NCI-H1105 (cell line): ENCODE data around the gene DNAJC22.
"Not testable (repeated sequence)": the region's sequence is repeated elsewhere in the genome, so short reads cannot be mapped to it uniquely, and the experiment has no call there.

Experiments used
- DNase-seq: peaks from one replicate; lab custom pipeline; 2025; lab: John Stamatoyannopoulos, UW

The DNAJC22 gene

GRCh38 chr12:49331380-49332222 is 15.1 kb upstream of the DNAJC22 start:
- peak; percentile 32 for DNase-seq

DNA sequence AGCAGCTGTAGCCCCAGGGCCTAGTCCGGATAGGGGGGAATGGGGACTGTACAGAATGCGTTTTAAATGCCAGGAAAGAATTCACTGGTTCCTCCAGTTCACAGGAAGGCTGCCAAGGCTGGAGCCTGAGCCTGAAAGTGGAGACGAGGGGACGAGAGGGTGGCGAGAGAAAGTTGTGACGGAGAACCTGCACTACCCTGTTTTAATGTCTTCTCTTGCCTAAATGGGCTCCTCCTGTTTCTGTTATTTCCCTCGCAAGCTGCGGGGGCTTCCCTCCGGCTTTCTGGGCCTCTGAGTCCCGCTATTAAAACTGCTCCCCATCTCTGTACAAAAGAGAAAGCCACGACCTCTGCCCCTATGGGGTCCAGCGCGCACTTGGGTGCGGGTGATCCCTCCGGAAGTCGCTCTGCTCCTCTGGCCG is 14.2 kb upstream of the DNAJC22 start:
- DNase-seq: no peak

- no peak for DNase-seq
Observed at GRCh38 chr12:49332891-49333371, 13.8 kb upstream of the DNAJC22 start.

- DNase-seq: not testable (repeated sequence)
Observed at GRCh38 chr12:49333778-49334177, 12.9 kb upstream of the DNAJC22 start.

- DNase-seq: no peak
Observed at GRCh38 chr12:49334226-49334625, 12.5 kb upstream of the DNAJC22 start.

DNA sequence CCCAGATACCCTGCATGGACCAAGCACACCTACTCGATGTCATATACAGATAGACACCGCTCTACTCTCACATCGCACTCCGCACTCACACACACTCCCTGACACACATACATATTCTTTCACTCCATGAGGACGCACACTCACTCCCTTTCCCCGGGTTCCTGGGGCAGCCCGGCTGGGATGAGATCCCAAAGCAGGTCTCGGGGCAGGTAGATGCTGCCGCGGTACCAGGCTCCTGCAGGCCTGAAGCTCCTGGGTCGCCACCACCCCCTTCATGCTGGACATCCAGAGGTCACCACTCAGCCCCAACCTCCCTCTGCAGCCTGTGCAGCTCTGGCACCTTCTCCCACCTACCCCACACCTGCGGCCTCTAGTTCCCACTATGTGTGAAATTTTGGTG is 12.0 kb upstream of the DNAJC22 start:
- no peak for DNase-seq

- no peak for DNase-seq
Observed at GRCh38 chr12:49335118-49335954, 11.4 kb upstream of the DNAJC22 start.

DNA sequence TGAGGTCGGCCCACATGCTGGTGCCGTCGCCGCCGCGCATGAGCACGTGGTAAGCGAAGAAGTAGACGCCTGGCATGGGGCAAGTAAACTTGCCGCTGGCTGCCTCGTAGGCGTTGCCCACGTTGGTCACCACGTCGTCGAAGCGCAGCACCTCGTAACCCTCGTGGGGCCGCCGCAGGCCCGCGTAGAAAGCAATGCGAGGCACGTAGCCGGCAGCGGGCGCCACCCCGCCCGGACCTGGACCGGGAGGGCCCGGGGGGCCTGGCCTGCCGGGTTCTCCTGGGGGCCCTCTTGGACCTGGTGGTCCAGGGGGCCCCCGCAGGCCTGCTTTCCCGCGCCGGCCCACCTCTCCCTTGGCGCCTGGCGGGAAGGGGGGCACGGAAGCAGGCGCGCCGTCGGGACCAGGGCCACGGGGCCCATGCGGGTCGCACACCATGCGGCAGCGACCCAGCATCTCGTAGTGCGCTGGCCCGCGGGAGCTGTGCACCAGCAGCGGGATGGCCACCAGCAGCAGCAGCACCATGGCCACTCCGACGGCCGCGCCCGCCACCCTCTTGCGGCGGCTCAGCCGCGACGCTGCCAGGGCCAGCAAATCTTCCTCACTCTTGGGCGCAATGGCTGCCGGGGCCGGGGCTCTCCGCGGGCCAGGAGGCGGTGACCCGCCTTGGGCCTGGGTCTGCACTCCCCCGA is 10.6 kb upstream of the DNAJC22 start:
- no peak for DNase-seq

- DNase-seq: peak; percentile 36
Observed at GRCh38 chr12:49336645-49337584, 9.8 kb upstream of the DNAJC22 start, which contains the start of gene C1QL4. TSS of gene C1QL4 (minus strand) at chr12:49337188. CDS start at chr12:49336477, 711 bp downstream.

- DNase-seq: no peak
Observed at GRCh38 chr12:49338830-49339463, 7.7 kb upstream of the DNAJC22 start.

- no peak for DNase-seq
Observed at GRCh38 chr12:49339464-49339861, 7.2 kb upstream of the DNAJC22 start.

GRCh38 chr12:49340095-49340870 is 6.4 kb upstream of the DNAJC22 start:
- DNase-seq: no peak

DNA sequence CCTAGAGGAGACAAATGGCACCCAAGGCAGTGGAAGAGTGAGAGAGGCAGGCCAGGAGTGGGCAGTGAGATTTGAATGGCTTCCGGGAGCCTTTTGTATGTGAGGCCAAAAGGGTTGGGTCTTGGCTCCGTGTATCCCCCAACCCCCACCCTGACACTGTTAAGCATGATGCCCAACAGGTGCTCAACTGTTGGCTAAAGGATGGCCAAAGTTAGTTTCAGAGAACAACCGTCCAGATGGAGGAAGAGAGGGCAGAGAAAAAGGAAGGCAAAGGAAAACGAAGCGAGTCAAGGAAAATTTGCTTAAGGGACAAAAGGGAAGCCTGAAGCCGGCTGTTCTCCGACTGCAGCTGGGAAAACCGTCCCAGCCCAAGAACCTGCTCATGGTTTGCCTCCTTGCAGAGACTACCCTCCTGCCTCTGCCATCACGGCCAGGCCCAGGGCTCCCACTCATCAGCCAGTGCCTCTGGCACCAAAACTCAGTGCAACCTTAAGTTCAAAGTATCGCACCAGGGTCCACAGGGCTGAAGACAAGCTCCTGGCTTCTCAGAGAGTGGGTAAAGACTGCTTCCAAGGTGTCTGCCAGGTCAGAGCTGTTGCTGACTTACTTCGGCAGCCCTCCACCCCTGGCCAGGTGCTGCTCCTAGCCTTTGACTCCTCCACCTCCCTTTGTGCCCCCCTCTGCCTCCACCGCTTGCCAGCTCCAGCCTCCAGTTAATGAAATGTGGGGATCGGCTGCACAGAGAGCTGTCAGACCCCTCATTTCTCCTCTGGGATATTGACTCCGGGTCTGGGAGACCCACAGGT is 5.5 kb upstream of the DNAJC22 start:
- DNase-seq: no peak

DNA sequence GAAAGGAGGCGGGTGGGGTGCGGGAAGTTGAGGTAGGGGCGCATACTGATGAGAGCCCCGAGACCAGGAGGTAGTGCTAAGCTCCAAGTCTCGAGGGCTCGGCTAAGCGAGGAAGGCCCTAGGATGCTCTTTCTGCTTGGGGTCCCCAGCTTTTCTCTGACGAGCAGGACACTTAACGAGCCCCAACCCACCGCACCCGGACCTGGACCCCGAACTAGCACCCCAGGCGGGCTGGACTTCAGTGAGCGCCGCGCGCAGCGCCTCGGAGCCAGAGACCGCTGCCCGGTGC is 5.0 kb upstream of the DNAJC22 start:
- no peak for DNase-seq

DNA sequence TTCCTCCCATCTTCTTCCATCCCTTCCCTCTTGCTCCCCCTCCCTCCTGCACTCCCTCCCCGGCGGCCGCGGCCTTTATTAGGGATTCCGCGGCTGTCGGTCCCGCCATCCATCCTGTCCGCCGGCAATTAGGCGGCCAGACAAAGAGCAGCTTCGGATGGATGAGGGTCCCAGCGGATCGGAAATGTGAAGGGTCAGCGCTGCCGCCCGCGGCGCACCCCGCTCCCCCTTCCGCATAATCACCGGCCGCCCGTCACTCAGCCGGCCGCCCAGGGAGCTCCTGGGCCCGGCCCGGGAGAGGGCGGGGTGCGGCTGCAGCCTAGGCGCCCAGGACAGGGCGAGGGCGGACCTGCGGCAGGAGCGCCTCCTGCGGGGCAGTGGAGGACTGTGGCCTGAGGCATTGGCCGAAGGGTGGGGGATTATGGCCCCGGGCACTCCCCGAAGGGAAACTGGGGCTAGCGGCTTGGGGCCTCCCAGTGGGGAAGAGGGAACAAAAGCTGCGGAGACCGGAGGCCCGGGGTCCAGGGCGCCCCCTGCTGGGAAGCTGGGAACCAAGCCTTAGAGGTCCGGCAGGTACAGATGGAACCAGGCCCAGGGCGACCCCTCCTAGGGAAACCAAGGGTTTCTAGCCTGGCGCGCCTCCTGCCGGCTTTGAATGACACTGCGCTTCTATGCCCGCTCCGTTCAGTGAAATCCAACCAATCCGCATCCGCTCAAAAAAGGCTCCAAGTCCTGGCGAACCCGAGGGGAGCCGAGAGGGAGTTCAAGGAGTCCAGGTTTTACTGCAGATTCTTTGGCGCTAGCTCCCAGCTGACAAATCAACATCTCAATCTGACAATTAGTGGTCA is 4.4 kb upstream of the DNAJC22 start:
- peak; percentile 76 for DNase-seq

DNA sequence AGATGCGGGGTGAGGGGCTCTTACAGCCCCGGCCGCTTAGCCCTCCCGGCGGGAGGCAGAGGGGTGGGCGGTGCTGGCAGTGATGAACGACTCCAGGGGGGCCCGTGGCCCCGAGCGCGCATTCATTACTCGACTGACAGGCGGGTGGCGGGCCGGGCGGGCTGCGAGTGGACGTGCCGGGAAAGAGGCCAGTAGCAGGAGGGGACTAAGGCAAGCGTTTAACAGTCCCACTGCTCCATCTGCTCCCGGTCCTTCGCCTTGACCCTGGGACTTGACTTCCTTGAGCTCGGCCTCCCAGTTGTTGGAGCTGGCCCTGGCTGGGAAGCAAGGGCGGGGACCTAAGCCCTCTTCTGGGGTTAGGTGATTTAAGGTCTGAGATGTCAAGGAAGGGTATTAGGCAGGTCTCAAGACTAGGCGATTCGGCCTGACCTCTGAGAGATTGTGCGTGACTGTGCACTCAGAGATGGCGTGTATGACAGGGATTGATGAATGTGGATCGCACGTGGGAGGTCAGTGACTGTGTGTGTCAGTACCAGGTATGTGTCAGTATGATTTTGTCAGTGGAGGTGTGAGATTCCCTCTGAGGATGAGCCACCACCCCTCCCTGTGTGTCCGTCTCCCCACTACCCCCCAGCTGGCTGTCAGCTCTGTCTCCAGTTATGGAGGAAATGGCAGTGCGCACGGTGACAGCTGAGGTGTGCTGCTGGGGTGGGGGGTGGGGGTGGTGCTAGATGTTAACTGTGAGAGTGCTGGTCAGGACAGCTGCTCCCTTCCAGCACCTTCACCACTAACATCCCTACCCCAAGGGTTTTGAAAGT is 3.6 kb upstream of the DNAJC22 start:
- DNase-seq: no peak

DNA sequence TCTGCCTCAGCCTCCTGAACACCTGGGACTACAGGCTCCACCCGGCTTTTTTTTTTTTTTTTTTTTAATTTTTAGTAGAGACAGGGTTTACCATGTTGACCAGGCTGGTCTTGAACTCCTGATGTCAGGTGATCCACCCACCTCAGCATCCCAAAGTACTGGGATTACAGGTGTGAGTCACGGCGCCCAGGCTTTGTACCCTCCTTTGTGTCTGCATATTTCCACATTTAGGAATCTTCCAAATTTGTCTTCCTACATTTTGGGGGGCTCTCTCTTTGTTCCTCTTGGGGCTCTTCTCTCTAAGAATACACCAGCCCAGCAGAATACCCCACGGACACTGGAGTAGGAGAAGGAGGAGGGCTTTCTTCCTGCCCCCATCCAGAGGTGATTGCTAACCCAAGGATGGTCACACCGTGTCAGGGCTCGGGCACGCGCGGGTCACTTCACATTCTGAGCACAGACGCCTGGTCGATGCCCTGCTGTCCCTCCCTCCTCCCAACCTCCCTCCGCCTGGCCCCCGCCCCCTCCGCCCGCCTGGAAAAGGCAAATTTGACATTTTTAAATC is 2.1 kb upstream of the DNAJC22 start:
- DNase-seq: no peak
